Hair follicle dermal papilla cell (primary cell): Measurements from ENCODE around the gene ARHGAP12. TPM values are rescaled to one million over a fixed set of nuclear protein-coding genes. Genes with fewer than 3 reads are reported as not detected.

Experiments
- small RNA-seq: library from RNA; depleted of rRNA; stranded (forward); fragments of <200 nt; gene quantifications from one replicate; pipeline ENCODE3, GENCODE V24; 2012
- total RNA-seq: library from RNA; depleted of rRNA; stranded (reverse); fragments of >200 nt; gene quantifications from 2 replicates; pipeline ENCODE4 v1.2.3, GENCODE V29; 2012

The ARHGAP12 gene, protein sequence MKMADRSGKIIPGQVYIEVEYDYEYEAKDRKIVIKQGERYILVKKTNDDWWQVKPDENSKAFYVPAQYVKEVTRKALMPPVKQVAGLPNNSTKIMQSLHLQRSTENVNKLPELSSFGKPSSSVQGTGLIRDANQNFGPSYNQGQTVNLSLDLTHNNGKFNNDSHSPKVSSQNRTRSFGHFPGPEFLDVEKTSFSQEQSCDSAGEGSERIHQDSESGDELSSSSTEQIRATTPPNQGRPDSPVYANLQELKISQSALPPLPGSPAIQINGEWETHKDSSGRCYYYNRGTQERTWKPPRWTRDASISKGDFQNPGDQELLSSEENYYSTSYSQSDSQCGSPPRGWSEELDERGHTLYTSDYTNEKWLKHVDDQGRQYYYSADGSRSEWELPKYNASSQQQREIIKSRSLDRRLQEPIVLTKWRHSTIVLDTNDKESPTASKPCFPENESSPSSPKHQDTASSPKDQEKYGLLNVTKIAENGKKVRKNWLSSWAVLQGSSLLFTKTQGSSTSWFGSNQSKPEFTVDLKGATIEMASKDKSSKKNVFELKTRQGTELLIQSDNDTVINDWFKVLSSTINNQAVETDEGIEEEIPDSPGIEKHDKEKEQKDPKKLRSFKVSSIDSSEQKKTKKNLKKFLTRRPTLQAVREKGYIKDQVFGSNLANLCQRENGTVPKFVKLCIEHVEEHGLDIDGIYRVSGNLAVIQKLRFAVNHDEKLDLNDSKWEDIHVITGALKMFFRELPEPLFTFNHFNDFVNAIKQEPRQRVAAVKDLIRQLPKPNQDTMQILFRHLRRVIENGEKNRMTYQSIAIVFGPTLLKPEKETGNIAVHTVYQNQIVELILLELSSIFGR
- 74.7 and 90.7 TPM in 2 replicates for total RNA-seq

GRCh38 chr10:31928549-31929260, at the start of gene ARHGAP12:
ARHGAP12 (minus strand) TSS chr10:31928831; CDS start chr10:31908855, 19,976 bp downstream.

Small RNA genes lying within 50 kb of the gene (small RNA-seq; reads per million reads assigned to genes)
- not detected for gene RF00019

Other genes starting within 250 kb of the ARHGAP12 start
- gene KIF5B, start 127.6 kb upstream of the ARHGAP12 start, total RNA-seq: 124 and 127 TPM in 2 replicates